ENCODE results near the gene MUSTN1.

The MUSTN1 gene

GRCh38 chr3:52851348-52851747, 16.5 kb upstream of the MUSTN1 start:
- Histone ChIP-seq H3K27me3 (ENCODE audit: insufficient read depth, low read depth, severe bottlenecking) (no peaks in the 10 kb centered on the region), H3K4me3 (ENCODE audit: low read depth, low read length) (no peak overlapping the region), H3K9me3 (ENCODE audit: severe bottlenecking) (no peaks in the 10 kb centered on the region), H3K36me3 (peaks cover 15% of the 10 kb centered on the region), H3K27ac (no peak overlapping the region)
- peak; percentile 83 for TF ChIP-seq CTCF (IDR thresholded peaks at IDR 0.05; ENCODE audit: low read depth, low read length)
- DNase-seq = peak; percentile 50

GRCh38 chr3:52849656-52850055, 14.8 kb upstream of the MUSTN1 start:
- no peak for TF ChIP-seq CTCF (IDR thresholded peaks at IDR 0.05; ENCODE audit: low read depth, low read length)
- no peak for DNase-seq
- Histone ChIP-seq H3K27me3 (ENCODE audit: insufficient read depth, low read depth, severe bottlenecking) (no peaks in the 10 kb centered on the region), H3K4me3 (ENCODE audit: low read depth, low read length) (no peak overlapping the region), H3K36me3 (peaks cover 15% of the 10 kb centered on the region), H3K27ac (no peak overlapping the region), H3K9me3 (ENCODE audit: severe bottlenecking) (no peaks in the 10 kb centered on the region)

GRCh38 chr3:52848617-52849016, 13.8 kb upstream of the MUSTN1 start:
- Histone ChIP-seq H3K36me3 (peaks cover 15% of the 10 kb centered on the region), H3K27me3 (ENCODE audit: insufficient read depth, low read depth, severe bottlenecking) (no peaks in the 10 kb centered on the region), H3K4me3 (ENCODE audit: low read depth, low read length) (no peak overlapping the region), H3K9me3 (ENCODE audit: severe bottlenecking) (no peaks in the 10 kb centered on the region), H3K27ac (no peak overlapping the region)
- no peak for DNase-seq
- TF ChIP-seq CTCF (IDR thresholded peaks at IDR 0.05; ENCODE audit: low read depth, low read length) = no peak

GRCh38 chr3:52847726-52848125, 12.9 kb upstream of the MUSTN1 start:
- no peak for DNase-seq
- H3K9me3 ChIP-seq (ENCODE audit: severe bottlenecking) = no peaks in the 10 kb centered on the region
- no peak for TF ChIP-seq CTCF (IDR thresholded peaks at IDR 0.05; ENCODE audit: low read depth, low read length)
- no peak overlapping the region for H3K27ac ChIP-seq
- peaks cover 15% of the 10 kb centered on the region for H3K36me3 ChIP-seq
- H3K4me3 ChIP-seq (ENCODE audit: low read depth, low read length) = no peak overlapping the region
- H3K27me3 ChIP-seq (ENCODE audit: insufficient read depth, low read depth, severe bottlenecking) = no peaks in the 10 kb centered on the region

- H3K27ac ChIP-seq = no peak overlapping the region
These were observed 12.4 kb upstream of the MUSTN1 start for GRCh38 chr3:52847241-52847640.

More at GRCh38 chr3:52847241-52847640, 12.4 kb upstream of the MUSTN1 start:
- TF ChIP-seq CTCF (IDR thresholded peaks at IDR 0.05; ENCODE audit: low read depth, low read length) = no peak
- Histone ChIP-seq H3K4me3 (ENCODE audit: low read depth, low read length) (no peak overlapping the region), H3K36me3 (peaks cover 13% of the 10 kb centered on the region), H3K9me3 (ENCODE audit: severe bottlenecking) (no peaks in the 10 kb centered on the region), H3K27me3 (ENCODE audit: insufficient read depth, low read depth, severe bottlenecking) (no peaks in the 10 kb centered on the region)
- DNase-seq = no peak
